HG02610 (cell line): ENCODE measurements around the gene SLC38A3.

Experiments used
- ATAC-seq: cut with Tn5 transposase; IDR thresholded peaks from one replicate; pipeline ENCODE4 v1.9.1; 2021; ENCODE audit warnings: mild to moderate bottlenecking, moderate library complexity; ENCODE audit not compliant: unreplicated experiment

SLC38A3 gene

GRCh38 chr3:50265571-50265970 is 60.5 kb downstream of the SLC38A3 start:
- ATAC-seq: no peak

- ATAC-seq: no peak
Observed at GRCh38 chr3:50266017-50266416, 60.9 kb downstream of the SLC38A3 start.

- no peak for ATAC-seq
Observed at GRCh38 chr3:50266836-50267235, 61.8 kb downstream of the SLC38A3 start.

- ATAC-seq: no peak
Observed at GRCh38 chr3:50267280-50267913, 62.3 kb downstream of the SLC38A3 start.

GRCh38 chr3:50268276-50268675 is 63.2 kb downstream of the SLC38A3 start:
- no peak for ATAC-seq

- no peak for ATAC-seq
Observed at GRCh38 chr3:50268703-50269451, 63.8 kb downstream of the SLC38A3 start, which contains the start of gene SEMA3B. Gene SEMA3B (plus strand): TSS chr3:50269147. CDS start chr3:50269241, 94 bp downstream.

GRCh38 chr3:50269460-50269859 is 64.4 kb downstream of the SLC38A3 start:
- no peak for ATAC-seq

- no peak for ATAC-seq
Observed at GRCh38 chr3:50269977-50270413, 64.9 kb downstream of the SLC38A3 start.

GRCh38 chr3:50270422-50271224 is 65.6 kb downstream of the SLC38A3 start:
- no peak for ATAC-seq
